Activated CD4-positive, alpha-beta T cell treated with anti-CD3 and anti-CD28 coated beads, Interleukin-2, amount 10 ng/mL, durations not matched to agents 24 days and 14 days (primary cell): ENCODE results near the gene KIF5C. TPM values are rescaled to one million over a fixed set of nuclear protein-coding genes. Genes with fewer than 3 reads are reported as not detected.

ENCODE experiments used
- DNase-seq: peaks from one replicate; pipeline ENCODE4 v3.0.0; 2022
- H3K27ac Mint-ChIP-seq: one replicate; pipeline ENCODE4 v1.8.0; 2022; ENCODE audit warnings: mild to moderate bottlenecking, mixed read lengths
- H3K27me3 Mint-ChIP-seq: one replicate; pipeline ENCODE4 v1.8.0; 2022; ENCODE audit warnings: mixed read lengths
- H3K36me3 Mint-ChIP-seq: one replicate; pipeline ENCODE4 v1.8.0; 2022; ENCODE audit warnings: low read depth, mild to moderate bottlenecking, mixed read lengths
- H3K4me1 Mint-ChIP-seq: one replicate; pipeline ENCODE4 v1.8.0; 2021; ENCODE audit warnings: mixed read lengths
- H3K4me3 Mint-ChIP-seq: one replicate; pipeline ENCODE4 v1.8.0; 2022; ENCODE audit warnings: mild to moderate bottlenecking, moderate library complexity, mixed read lengths
- H3K9me3 Mint-ChIP-seq: one replicate; pipeline ENCODE4 v1.8.0; 2021; ENCODE audit warnings: mixed read lengths
- intact Hi-C: fragments of 100-400 bp; cut with micrococcal nuclease; formaldehyde crosslinking; loops from one replicate; pipeline ENCODE4 v1.15.1; 2023
- total RNA-seq: library from RNA; stranded (reverse); gene quantifications from 2 replicates; pipeline ENCODE4 v1.2.3, GENCODE V29; 2022

The KIF5C gene
- total RNA-seq, 1 donor from 2014 or later = 20.0 TPM

DNA sequence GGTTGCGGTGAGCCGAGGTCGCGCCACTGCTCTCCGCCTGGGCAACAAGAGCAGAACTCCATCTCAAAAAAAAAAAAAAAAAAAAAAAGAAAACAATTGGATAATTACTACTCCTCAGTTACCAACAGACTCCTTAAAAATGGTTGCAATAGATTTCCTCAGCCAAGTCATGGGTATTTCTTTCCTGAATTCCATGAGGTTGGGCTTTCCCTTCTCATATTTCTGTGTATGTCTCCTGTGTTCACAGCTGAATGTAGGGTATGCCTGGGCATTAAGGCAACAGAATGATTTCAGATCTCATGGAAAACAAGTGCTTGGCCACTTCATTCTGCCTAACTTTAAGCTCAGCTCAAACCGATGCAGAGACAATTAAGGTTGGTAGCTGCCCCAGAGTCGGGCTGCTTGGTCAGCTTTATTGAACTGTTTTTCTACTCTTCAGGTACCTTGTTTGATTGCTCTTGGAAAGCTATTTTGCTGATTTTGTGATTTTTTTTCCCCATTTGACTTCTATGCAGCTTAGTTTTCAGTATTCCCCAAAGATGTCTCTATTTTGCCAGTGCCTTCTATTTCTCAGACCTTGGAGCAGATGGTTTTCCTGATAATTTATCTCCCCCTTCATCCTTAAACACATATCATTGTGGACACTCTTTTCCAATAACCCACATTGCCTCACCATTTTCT lies 24.8 kb downstream of the KIF5C start:
- H3K4me1 Mint-ChIP-seq = no peaks in the 10 kb centered on the region
- peaks cover 2% of the 10 kb centered on the region for H3K27me3 Mint-ChIP-seq
- H3K9me3 Mint-ChIP-seq = no peaks in the 10 kb centered on the region
- no peak overlapping the region for H3K27ac Mint-ChIP-seq
- H3K4me3 Mint-ChIP-seq = no peak overlapping the region
- intact Hi-C loops = no loop called here
- H3K36me3 Mint-ChIP-seq = peaks cover 2% of the 10 kb centered on the region
- DNase-seq = no peak

DNA sequence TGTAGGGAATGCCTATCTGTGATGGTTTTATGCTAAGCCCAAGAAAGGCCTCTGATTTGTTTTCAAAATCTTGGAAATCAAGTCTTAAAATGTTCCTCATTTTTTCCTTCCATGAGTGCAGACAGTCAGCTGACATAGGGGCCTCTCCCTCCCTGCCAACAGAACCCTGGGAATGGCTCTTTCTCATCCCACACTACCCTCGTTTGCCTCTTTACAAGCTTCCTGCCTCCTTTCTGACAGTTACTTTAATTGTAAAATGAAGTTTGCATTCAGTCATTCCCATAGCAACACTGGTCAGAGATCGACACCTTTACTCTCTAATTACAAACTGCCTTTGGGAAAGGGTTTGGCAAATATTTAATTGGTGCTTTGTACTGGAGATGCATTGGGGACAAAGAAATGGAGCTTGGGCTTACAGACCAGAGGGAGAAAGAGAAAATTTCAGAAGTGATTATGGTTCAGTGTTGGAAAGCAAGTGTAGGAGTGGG lies 25.4 kb downstream of the KIF5C start:
- no peak for DNase-seq
- peaks cover 2% of the 10 kb centered on the region for H3K27me3 Mint-ChIP-seq
- H3K9me3 Mint-ChIP-seq = peaks cover 2% of the 10 kb centered on the region
- peaks cover under 1% of the 10 kb centered on the region for H3K4me1 Mint-ChIP-seq
- intact Hi-C loops = no loop called here
- no peak overlapping the region for H3K27ac Mint-ChIP-seq
- H3K4me3 Mint-ChIP-seq = no peak overlapping the region
- peaks cover 3% of the 10 kb centered on the region for H3K36me3 Mint-ChIP-seq

DNA sequence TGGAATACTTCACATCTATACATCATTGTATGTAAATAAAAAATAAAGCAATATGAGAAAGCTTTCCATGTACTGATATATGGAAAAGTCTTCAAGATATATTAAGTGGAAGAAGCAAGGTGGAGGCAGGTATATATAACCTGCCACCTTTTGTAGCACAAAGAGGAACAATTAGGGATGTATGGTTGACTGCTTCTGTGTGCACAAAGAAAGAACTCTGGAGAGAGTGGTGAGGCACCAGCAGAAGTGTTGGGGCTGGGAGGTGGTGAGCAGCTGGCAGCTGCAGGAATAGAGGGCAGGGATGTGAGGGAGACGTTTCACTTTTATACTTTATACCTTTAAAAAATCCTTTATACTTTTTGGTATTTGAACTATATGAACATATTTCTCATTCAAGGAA lies 26.1 kb downstream of the KIF5C start:
- H3K27ac Mint-ChIP-seq = no peak overlapping the region
- intact Hi-C loops = no loop called here
- peaks cover 2% of the 10 kb centered on the region for H3K4me1 Mint-ChIP-seq
- no peak overlapping the region for H3K4me3 Mint-ChIP-seq
- H3K9me3 Mint-ChIP-seq = peaks cover 3% of the 10 kb centered on the region
- no peak for DNase-seq
- peaks cover 4% of the 10 kb centered on the region for H3K36me3 Mint-ChIP-seq
- peaks cover 2% of the 10 kb centered on the region for H3K27me3 Mint-ChIP-seq

- intact Hi-C loops = no loop called here
- no peak for DNase-seq
- H3K27me3 Mint-ChIP-seq = peaks cover 2% of the 10 kb centered on the region
- no peak overlapping the region for H3K4me3 Mint-ChIP-seq
- no peak overlapping the region for H3K27ac Mint-ChIP-seq
- H3K36me3 Mint-ChIP-seq = peaks cover 4% of the 10 kb centered on the region
- peaks cover 3% of the 10 kb centered on the region for H3K9me3 Mint-ChIP-seq
- H3K4me1 Mint-ChIP-seq = peaks cover 2% of the 10 kb centered on the region
These were observed 27.8 kb downstream of the KIF5C start for GRCh38 chr2:148902798-148903197.

DNA sequence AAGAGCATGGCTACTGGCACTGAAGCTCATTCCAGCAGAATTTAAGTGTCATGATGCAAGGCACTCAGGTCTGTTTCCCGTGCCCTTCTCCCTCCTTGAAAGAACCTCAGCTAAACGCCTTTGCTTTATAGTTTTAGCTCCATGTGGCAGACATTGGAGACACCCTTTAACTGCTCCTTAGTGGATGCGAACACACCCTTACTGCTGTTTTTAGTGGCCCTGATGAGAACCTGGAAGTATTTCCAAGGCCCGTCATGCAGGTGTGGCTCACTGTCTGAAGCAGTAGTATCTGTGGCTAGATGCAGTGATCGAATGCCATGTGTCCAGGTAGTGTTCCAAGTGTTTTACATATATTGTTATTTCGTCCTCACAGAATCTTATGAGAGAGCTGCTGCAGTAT lies 28.3 kb downstream of the KIF5C start:
- Mint-ChIP-seq H3K27ac (no peak overlapping the region), H3K4me3 (no peak overlapping the region), H3K4me1 (peaks cover 2% of the 10 kb centered on the region), H3K27me3 (peaks cover 2% of the 10 kb centered on the region), H3K9me3 (peaks cover 3% of the 10 kb centered on the region), H3K36me3 (peaks cover 4% of the 10 kb centered on the region)
- DNase-seq = no peak
- intact Hi-C loops = no loop called here

GRCh38 chr2:148903979-148904378 lies 29.0 kb downstream of the KIF5C start:
- DNase-seq = no peak
- Mint-ChIP-seq H3K4me3 (no peak overlapping the region), H3K9me3 (peaks cover 3% of the 10 kb centered on the region), H3K4me1 (peaks cover 2% of the 10 kb centered on the region), H3K27ac (no peak overlapping the region), H3K27me3 (peaks cover 2% of the 10 kb centered on the region), H3K36me3 (peaks cover 4% of the 10 kb centered on the region)
- intact Hi-C loops = no loop called here

GRCh38 chr2:148906124-148906523 lies 31.1 kb downstream of the KIF5C start:
- H3K27ac Mint-ChIP-seq = no peak overlapping the region
- H3K4me1 Mint-ChIP-seq = peaks cover 2% of the 10 kb centered on the region
- H3K4me3 Mint-ChIP-seq = no peak overlapping the region
- no peaks in the 10 kb centered on the region for H3K27me3 Mint-ChIP-seq
- intact Hi-C loops = no loop called here
- peaks cover 4% of the 10 kb centered on the region for H3K36me3 Mint-ChIP-seq
- H3K9me3 Mint-ChIP-seq = peaks cover 3% of the 10 kb centered on the region
- DNase-seq = no peak

GRCh38 chr2:148907085-148907785 lies 32.2 kb downstream of the KIF5C start:
- H3K27ac Mint-ChIP-seq = no peak overlapping the region
- DNase-seq = no peak
- H3K27me3 Mint-ChIP-seq = no peaks in the 10 kb centered on the region
- peaks cover 6% of the 10 kb centered on the region for H3K9me3 Mint-ChIP-seq
- peaks cover 4% of the 10 kb centered on the region for H3K36me3 Mint-ChIP-seq
- no peak overlapping the region for H3K4me3 Mint-ChIP-seq
- intact Hi-C loops = no loop called here
- peaks cover 4% of the 10 kb centered on the region for H3K4me1 Mint-ChIP-seq

- peaks cover 4% of the 10 kb centered on the region for H3K4me1 Mint-ChIP-seq
- peaks cover 2% of the 10 kb centered on the region for H3K36me3 Mint-ChIP-seq
- no peaks in the 10 kb centered on the region for H3K27me3 Mint-ChIP-seq
- DNase-seq = no peak
- intact Hi-C loops = no loop called here
- no peak overlapping the region for H3K4me3 Mint-ChIP-seq
- no peak overlapping the region for H3K27ac Mint-ChIP-seq
- H3K9me3 Mint-ChIP-seq = peaks cover 9% of the 10 kb centered on the region
These were observed 34.1 kb downstream of the KIF5C start for GRCh38 chr2:148909114-148909513.

- H3K27ac Mint-ChIP-seq = no peak overlapping the region
- no peak overlapping the region for H3K4me3 Mint-ChIP-seq
- H3K9me3 Mint-ChIP-seq = peaks cover 10% of the 10 kb centered on the region
- peaks cover 8% of the 10 kb centered on the region for H3K4me1 Mint-ChIP-seq
- peaks cover 3% of the 10 kb centered on the region for H3K36me3 Mint-ChIP-seq
- H3K27me3 Mint-ChIP-seq = no peaks in the 10 kb centered on the region
- intact Hi-C loops = no loop called here
- no peak for DNase-seq
These were observed 38.0 kb downstream of the KIF5C start for GRCh38 chr2:148913061-148913460.

- H3K9me3 Mint-ChIP-seq = peaks cover 14% of the 10 kb centered on the region
- intact Hi-C loops = no loop called here
- no peak for DNase-seq
- H3K27me3 Mint-ChIP-seq = no peaks in the 10 kb centered on the region
- no peak overlapping the region for H3K4me3 Mint-ChIP-seq
- no peak overlapping the region for H3K27ac Mint-ChIP-seq
- peaks cover 8% of the 10 kb centered on the region for H3K36me3 Mint-ChIP-seq
- peaks cover 8% of the 10 kb centered on the region for H3K4me1 Mint-ChIP-seq
These were observed 38.5 kb downstream of the KIF5C start for GRCh38 chr2:148913492-148913891.

- peaks cover 14% of the 10 kb centered on the region for H3K36me3 Mint-ChIP-seq
- no peak for DNase-seq
- no peak overlapping the region for H3K4me3 Mint-ChIP-seq
- intact Hi-C loops = no loop called here
- H3K27ac Mint-ChIP-seq = no peak overlapping the region
- peaks cover 8% of the 10 kb centered on the region for H3K4me1 Mint-ChIP-seq
- peaks cover 20% of the 10 kb centered on the region for H3K9me3 Mint-ChIP-seq
- no peaks in the 10 kb centered on the region for H3K27me3 Mint-ChIP-seq
These were observed 39.4 kb downstream of the KIF5C start for GRCh38 chr2:148914463-148914862.

DNA sequence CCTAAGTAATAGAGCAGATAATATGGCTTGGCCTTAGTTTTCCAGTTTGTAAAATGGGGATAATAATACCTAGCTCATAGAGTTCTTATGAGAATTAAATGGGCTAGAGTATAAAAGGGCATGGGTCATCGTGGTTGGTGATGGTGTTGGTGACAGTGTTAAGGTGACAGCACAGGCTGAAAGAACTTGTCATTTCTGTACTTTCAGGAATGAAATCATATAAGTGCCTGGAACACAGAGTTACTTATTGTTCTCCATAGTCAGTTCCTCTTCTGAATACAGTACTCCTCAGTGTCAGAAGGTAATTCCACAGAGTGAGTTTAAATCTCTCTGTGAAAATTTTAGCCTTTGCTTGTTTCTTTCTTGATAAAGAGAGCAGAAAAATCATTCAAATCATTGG lies 42.4 kb downstream of the KIF5C start:
- peaks cover 6% of the 10 kb centered on the region for H3K4me1 Mint-ChIP-seq
- no peaks in the 10 kb centered on the region for H3K27me3 Mint-ChIP-seq
- H3K4me3 Mint-ChIP-seq = no peak overlapping the region
- intact Hi-C loops = no loop called here
- peaks cover 17% of the 10 kb centered on the region for H3K9me3 Mint-ChIP-seq
- H3K36me3 Mint-ChIP-seq = peaks cover 14% of the 10 kb centered on the region
- no peak for DNase-seq
- H3K27ac Mint-ChIP-seq = peak overlapping the region; percentile 22

DNA sequence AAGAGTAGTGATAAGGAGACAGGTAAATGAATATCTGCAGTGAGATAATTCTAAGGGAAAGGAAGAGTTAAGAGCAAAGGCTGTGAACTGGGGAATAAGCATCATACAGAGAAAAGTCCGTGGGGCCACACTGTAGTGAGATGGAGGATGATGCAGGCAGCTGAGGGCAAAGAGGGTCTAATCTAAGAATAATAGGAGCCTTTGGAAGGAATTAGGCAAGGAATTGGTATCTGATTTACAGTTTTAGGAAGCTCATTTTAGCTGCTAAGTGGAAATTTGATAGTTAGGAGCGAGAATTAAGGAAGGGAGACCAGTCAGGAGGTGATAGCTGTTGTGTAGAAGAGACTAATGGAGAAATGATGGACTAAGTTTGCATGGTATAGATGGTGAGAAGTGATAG lies 43.5 kb downstream of the KIF5C start:
- H3K9me3 Mint-ChIP-seq = peaks cover 14% of the 10 kb centered on the region
- H3K27me3 Mint-ChIP-seq = no peaks in the 10 kb centered on the region
- DNase-seq = no peak
- H3K27ac Mint-ChIP-seq = no peak overlapping the region
- peaks cover 6% of the 10 kb centered on the region for H3K4me1 Mint-ChIP-seq
- H3K36me3 Mint-ChIP-seq = peaks cover 16% of the 10 kb centered on the region
- intact Hi-C loops = no loop called here
- no peak overlapping the region for H3K4me3 Mint-ChIP-seq
